HG02588 (cell line): ENCODE data around the gene OTOP2.
"Not testable (repeated sequence)": the region's sequence is repeated elsewhere in the genome, so short reads cannot be mapped to it uniquely, and the experiment has no call there.

ENCODE experiments used
- ATAC-seq: cut with Tn5 transposase; IDR thresholded peaks from one replicate; pipeline ENCODE4 v1.9.1; 2021; ENCODE audit warnings: mild to moderate bottlenecking, moderate library complexity; ENCODE audit not compliant: unreplicated experiment

OTOP2 gene

DNA sequence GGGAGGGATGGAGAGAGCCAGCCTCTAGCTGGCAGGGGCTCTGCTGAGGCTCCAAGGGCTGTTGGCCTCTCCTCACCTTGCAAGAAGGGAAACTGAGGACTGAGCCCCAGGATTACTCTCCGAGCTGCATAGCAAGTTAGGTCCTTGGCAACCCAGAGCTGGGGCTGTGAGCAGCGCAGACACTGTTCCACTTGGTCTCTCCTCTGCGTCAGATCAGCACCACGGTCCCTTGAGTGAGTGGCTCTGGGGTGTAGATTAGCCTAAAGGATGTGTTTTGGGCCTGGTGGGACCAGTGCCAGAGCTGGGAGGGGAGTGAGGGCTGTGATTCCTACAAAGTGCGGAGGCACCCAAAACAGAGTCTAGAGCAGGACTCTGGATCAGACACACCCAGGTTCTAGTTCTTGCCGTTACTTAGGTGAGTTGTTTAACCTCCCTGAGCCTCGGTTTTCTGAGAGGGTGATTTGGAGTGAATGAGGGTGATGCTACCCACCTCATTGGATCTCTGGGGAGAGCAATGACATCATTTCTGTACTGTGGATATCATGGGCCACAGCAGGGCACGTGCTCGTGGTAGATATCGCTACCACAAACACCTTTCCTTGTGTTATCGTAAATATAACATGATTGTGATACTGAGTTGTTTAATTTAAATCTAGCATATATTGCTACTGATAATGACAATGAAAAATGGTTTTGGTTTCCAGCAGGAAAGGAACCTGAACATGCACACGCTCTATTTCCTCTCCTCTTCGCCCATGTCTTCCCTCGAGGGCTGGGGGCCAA, 22.5 kb upstream of the OTOP2 start:
- no peak for ATAC-seq

DNA sequence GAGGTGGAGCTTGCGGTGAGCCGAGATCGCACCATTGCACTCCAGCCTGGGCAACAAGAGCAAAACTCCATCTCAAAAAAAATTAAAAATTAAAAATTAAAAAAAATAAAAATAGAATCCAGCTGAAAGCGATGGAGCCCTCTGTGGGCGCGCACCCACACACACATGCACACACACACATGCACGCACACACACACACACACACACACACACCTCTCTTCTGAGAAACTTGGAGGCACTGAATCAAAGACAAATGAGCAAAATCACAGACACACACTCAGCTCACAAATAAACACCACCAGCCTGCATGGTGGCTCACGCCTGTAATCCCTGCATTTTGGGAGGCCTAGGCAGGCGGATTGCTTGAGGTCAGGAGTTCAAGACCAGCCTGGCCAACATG, 21.0 kb upstream of the OTOP2 start:
- no peak for ATAC-seq

DNA sequence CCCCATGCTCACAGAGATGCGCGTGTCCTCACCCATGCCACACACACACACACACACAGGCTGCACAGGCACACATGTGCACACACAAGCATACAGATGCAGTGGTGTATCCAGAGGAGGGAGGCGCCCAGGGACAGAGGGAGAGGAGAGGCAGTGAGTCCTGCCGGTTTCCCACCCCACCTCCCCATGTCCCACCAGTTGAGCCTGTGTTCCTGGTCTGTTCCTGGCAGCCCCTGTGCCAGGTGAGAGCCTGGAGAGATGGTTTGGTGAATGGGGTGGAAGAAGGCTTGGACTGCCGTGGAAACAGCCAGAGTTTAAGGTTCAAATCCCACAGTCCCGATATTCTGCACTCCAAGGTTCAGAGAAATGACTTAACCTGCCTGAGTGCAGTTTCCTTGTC, 20.4 kb upstream of the OTOP2 start:
- ATAC-seq, result no peak

DNA sequence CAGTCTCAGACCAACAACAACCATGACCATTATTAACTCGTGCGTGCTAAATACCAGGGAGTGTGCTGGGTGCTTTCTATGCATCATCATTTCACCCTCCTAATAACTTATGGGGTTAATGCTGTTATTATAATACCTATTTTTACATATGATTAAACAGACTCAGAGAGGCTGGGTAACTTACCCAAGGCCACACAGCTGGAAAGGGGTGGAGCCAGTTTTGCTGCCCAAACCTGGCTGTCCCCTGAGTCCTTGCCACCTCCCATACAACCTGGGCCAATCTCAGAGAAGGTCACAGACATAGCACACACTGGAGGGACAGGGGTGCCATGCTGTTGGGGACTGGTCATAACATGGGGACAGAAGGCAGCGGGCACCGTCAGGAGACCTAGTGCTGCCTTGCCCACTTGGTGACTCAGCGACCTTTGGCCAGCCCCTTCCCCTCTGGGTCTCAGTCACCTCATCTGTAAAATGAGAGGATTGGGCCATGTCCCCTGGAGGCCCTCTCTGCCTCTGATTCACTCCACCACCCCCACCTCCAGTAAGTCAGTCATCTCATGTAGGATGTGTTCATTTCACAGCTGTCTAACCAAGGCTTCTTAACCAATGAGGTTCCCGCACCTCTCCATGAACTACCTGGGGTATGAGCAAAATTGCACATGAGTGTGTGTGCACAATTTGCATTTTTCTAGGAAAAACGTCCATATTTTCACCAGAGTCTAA, 19.2 kb upstream of the OTOP2 start:
- ATAC-seq, result no peak

DNA sequence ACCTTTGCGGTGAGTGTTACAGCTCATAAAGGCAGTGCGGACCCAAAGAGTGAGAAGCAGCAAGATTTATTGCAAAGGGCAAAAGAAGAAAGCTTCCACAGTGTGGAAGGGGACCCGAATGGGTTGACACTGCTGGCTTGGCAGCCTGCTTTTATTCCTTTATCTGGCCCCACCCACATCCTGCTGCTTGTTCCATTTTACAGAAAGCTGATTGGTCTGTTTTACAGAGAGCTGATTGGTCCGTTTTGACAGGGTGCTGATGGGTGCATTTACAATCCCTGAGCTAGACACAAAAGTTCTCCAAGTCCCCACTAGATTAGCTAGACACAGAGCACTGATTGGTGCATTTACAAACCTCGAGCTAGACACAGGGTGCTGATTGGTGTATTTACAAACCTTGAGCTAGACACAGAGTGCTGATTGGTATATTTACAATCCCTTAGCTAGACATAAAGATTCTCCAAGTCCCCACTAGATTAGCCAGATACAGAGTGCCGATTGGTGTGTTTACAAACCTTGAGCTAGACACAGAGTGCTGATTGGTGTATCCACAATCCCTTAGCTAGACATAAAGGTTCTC, 17.8 kb upstream of the OTOP2 start:
- not testable (repeated sequence) for ATAC-seq

DNA sequence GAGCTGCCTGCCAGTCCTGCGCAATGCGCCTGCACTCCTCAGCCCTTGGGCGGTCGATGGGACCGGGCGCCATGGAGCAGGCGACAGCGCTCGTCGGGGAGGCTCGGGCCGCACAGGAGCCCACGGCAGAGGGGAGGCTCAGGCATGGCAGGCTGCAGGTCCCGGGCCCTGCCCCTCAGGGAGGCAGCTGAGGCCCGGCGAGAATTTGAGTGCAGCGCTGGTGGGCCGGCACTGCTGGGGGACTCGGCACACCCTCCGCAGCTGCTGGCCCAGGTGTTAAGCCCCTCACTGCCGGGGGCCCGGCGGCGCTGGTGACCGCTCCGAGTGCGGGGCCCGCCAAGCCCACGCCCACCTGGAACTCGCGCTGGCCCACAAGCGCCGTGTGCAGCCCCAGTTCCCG, 17.1 kb upstream of the OTOP2 start:
- ATAC-seq, result no peak

DNA sequence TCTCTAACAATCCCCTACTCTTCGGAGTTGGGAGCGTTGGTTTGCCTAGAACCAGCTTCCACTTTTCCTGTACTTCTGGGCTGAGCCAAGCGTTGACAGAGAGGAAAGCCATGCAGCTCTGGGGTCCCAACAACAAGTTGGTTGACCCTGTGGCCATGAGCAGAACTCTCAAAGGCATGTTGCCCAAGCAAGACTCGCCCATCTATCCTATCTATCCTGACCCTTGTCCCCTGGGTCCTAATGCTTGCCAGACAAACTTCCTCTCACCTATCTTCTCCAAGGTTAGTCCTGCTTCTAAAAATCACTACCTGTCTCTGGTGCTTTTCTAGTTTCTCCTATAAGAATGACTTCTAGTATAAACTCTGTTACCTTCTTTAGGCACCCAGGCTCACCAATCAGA, 15.0 kb upstream of the OTOP2 start:
- ATAC-seq, result not testable (repeated sequence)

DNA sequence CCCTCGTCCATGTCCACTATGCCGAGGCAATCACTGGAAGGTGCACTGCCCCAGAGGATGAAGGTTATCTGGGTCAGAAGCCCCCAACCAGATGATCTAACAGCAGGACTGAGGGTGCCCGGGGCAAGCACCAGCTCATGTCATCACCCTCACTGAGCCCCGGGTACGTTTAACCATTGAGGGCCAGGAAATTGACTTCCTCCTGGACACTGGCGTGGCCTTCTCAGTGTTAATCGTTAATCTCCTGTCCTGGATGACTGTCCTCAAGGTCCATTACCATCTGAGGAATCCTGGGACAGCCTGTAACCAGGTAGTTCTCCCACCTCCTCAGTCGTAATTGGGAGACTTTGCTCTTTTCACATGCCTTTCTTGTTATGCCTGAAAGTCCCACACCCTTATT, 12.7 kb upstream of the OTOP2 start:
- ATAC-seq, result not testable (repeated sequence)

DNA sequence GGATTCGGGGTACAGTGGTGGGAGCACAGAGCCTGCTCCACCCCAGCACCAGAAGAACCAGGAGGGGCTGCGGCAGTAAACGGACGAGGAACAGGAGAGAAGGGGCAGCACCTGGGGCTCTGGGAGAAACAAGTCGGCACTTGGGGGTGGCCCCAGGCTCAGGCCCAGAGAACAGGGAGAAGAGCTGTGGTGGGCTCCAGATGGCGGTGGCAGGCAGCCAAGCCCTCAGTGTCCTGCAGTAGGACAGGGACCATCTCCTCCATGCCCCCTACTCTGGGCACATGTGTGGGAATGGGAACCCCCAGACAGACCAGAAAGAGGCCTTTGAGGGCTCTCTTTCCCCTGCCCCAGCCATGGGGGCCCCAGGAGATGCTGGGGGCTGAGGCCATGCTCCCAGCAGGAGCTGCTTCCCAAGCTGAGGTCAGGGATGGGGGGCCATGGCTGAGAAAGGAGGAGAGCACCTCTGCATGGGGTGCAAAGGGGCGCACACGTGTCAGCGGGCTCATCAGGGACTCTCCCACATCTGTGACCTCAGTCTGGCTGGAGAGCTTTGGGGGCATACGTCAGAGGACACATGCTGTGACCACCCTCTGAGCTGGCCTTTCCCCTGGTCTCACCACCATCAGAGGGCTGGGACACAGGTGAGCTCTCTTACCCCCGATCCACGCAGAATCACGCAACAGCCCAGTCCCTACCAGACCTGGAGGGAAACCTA, 7.8 kb upstream of the OTOP2 start:
- ATAC-seq, result no peak

DNA sequence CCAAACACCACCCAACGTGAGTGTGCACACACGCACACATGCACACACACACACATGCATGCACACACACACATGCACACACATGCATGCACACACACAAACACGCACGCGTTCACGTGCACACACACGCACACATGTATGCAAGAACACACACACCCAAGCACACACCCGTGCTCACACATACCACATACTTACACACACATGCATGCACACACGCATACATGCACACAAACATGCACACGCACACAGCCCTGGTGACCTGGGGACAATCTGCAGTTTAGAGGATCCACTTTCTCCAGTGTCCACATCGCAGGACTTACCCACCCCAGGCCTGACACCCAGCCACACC, 7.2 kb upstream of the OTOP2 start:
- ATAC-seq, result no peak

DNA sequence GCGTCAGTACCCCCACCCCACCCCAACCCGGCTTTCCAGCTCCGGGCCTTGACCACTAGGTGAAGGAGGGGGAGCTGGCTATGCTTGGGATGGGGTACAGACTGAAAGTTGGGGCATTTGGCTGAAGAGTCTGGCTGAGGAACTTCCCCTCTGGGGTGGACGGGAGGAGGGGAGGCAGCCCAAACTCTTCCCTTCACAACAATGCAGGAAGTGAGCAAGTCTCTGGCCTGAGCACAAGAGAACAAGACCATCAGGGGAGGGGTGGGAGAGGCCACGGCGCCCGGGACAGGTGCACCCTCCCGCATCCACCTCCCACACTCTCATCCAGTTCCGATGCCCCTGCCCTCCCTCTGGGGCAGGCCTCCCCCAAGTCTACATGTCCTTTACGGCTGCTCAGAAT, 6.6 kb upstream of the OTOP2 start:
- no peak for ATAC-seq

DNA sequence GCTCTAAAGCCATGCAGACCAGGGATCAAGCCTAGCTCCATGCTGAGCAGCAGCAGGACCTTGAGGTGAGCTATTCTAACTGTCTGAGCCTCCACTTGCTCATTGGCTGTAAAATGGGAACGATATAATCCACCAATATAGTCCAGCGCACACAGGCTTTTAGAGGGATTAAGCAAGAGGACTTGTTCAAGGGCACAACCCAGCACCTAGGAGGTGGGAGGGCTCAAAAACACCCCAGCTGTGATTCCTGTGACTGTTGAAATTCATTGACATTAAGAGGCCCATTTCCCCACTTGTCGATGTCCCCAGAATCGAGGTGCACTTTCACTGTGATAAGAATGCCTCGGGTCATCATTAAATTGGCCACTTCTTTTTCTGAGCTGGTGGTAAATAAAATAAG, 5.2 kb upstream of the OTOP2 start:
- no peak for ATAC-seq

DNA sequence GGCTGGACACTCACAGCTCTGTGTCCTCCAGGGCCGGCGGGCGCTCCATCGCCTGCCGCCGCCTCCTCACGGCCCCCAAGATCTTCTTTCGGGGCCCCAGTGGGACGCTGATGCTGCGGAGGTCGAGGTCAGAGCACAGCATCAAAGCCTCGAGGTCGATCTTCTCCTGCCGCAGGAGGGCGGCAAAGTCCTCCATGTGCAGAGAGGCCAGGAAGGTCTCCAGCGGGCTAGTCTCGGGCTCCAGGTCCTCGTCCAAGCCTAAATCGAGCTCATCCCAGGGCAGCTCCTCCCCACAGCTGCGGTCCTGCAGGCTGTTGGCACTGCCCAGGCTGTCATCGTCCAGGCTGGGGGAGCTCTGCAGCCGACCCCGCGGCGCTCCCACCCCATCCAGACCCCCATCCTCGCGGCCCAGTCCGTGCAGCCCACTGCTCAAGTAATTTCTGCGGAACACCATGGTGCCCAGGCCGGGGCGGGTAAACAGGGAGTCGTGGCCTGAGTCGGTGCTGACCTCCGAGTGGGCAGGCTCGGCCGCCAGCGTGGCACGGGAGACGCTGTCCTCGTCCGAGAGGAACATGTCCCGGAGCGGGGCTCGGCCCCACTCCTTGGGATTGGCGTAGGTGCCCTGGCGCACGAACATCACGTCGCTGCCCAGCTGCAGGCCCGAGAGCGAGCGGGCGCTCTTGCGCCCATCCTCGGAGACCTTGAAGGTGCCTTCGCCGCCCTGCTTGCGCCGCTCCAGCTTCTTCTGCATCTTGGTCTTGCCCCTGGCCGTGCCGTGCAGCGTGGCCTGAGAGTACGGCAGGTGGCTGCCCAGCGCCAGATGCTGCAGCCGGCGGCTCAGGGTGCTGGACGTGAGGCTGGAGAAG, 4.4 kb upstream of the OTOP2 start:
- ATAC-seq, result no peak

DNA sequence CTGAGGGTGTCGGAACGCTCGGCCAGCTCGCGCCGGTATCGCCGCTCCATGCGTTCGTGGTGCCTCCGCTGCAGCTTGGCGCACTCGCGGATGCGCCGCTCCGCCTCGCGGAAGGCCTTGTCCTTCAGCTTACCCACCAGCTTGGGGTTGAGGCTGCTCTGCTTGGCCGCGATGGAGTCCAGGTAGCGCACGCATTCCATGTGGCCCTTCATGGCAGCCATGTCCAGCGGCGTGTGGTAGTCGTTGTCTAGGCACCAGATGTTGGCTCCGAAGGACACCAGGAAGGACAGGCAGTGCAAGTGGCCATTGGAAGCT, 3.8 kb upstream of the OTOP2 start:
- no peak for ATAC-seq

DNA sequence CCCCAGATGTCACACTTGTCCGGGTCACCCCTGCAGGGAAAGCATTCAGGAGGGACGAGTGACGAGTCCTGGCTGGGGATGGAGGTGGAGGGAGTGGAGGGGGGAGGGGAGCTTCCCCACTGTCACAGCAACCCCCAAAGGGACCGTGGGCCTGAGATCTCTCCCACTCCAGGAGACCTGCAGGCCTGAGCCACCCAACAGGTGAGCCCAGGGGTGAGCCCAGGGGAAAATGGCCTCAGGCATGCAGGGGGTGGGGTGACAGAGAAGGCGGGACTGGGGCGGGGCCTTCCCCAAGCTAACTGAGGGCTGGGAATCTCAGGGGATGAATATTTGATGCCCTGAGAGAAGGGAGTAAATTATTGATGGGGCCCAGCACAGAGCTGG, 3.4 kb upstream of the OTOP2 start:
- ATAC-seq, result no peak

DNA sequence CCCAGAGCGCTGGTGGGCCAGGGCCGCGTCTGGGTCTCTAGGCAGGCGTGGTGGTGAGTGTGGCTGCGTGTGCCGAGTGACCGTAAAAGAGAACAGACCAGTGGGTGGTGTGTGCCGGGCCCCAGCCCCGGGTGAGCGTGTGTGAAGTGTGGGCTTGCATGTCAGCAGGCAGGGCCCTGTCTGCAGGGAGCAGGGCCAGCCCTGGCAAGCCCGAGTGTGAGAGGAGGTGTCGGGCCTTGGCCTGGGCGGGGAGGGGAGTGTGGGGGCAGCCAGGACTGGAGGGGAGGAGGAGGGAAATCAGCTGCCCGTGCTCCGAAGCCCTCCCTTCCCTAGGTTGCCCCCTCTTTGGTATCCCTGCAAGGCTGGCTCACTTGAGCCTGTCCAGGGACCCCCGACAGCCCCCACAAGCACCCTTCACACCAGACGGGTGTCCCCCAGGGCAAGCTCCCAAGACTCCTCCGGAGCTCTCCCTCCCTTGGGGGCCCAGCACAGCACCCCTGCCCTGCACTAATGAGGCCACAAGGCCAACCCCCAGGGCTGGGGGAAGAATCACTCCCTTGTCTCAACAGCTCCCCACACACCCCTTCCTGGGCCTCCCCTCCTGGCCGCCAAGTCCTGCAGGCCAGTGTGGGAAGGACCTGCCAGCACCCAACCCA, 2.9 kb upstream of the OTOP2 start:
- ATAC-seq, result no peak

DNA sequence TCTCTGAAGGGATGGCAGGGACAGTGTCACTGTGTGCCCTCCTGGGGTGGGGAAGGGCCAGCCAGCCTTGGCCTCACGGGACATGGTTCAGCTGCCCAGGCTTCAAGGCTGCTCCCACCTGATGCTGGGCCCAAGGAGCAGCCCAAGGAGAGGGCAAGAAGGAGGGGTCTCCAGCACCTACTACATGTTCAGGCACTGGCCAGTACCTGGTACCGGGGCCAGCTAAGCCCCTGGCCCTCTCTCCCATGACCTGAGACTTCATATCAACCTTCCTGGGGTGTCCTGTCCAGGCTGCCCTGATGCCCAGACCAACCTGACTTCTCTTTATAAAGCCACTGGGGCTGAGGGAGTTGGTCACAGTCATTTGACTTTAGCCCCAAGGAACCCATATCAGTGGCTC, 2.3 kb upstream of the OTOP2 start:
- no peak for ATAC-seq

DNA sequence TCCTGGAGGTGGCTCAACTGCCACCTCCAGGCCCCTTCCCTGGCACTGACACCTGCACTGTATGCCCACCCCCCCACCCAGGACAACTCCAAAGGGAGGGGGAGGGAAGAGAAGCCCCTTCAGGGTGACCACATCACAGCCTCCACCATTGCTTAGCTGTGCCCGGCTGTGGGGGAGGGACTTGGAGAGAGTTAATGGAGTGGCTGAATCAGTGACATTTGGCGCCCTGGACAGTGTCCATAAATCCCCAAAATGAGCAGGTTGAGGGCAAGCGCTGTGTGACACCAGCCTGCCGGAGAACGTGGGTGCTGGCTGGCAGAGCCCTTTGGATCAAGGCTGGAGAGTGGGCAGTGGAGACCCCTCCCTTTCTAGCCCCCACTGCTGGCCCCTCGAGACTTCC, 1.9 kb upstream of the OTOP2 start:
- ATAC-seq, result no peak

DNA sequence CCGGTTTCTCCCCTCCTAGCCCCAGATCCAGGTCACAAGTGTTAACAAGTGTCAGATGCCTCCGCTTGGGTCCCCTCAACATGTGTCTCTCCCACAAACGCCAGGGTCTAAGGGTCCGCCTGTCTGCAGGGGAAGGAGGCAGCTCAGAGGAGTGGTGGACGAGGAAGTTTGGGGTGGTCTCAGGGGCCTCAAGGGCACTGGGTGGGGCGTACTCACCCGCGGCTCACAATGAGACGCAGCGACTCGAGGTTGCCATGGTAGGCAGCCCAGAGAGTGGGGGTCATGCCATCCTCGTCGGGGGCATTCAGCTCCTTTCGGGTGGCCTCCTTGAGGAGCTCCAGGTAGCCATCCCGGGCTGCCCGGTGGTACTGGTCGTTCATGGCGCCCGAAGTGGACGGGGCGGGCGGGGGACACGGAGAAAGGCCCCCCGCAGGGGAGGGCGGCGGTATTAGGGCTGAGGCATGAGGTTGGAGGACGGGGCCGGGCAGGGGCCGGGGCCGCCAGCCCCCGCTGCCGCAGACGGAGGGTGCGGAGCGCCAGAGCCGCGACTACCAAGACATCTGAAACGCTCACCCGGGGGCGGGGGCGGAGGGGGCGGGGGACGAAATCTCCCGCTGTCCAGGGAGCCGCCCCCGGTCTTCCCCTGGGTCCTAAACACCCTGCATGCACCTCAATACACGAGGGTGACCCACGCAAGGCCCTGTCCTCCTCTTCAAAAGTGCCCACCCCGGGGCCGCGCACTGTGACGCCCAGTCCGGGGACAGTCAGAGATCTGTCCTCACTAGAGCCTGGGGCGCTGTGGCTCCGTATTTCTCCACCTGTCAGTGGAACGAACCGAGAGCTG, 1.2 kb upstream of the OTOP2 start, which contains the start of gene USH1G:
USH1G (minus strand) TSS at position 562 of the 844 bp plus-strand sequence; CDS start at position 380, 182 bp downstream.
- ATAC-seq, result no peak
